ENCODE measurements around the gene PTTG1IP. TPM values are rescaled to one million over a fixed set of nuclear protein-coding genes. Genes with fewer than 3 reads are reported as not detected.

The PTTG1IP gene
- total RNA-seq, 1 donor from 2014 or later, result 295 TPM

- DNase-seq (ENCODE audit: low spot score), result peak; percentile 75
Observed at GRCh38 chr21:44865561-44866280, 7.8 kb downstream of the PTTG1IP start.

- DNase-seq (ENCODE audit: low spot score), result no peak
Observed at GRCh38 chr21:44862869-44863685, 10.4 kb downstream of the PTTG1IP start.

GRCh38 chr21:44858791-44859190, 14.7 kb downstream of the PTTG1IP start:
- no peak for DNase-seq (ENCODE audit: low spot score)

GRCh38 chr21:44858291-44858690, 15.2 kb downstream of the PTTG1IP start:
- no peak for DNase-seq (ENCODE audit: low spot score)

GRCh38 chr21:44857127-44857892, 16.2 kb downstream of the PTTG1IP start:
- no peak for DNase-seq (ENCODE audit: low spot score)

- DNase-seq (ENCODE audit: low spot score), result no peak
Observed at GRCh38 chr21:44856131-44856530, 17.4 kb downstream of the PTTG1IP start.

- no peak for DNase-seq (ENCODE audit: low spot score)
Observed at GRCh38 chr21:44855572-44855971, 17.9 kb downstream of the PTTG1IP start.

- DNase-seq (ENCODE audit: low spot score), result no peak
Observed at GRCh38 chr21:44854664-44855446, 18.6 kb downstream of the PTTG1IP start.

GRCh38 chr21:44854391-44854663, 19.2 kb downstream of the PTTG1IP start:
- DNase-seq (ENCODE audit: low spot score), result no peak

- DNase-seq (ENCODE audit: low spot score), result no peak
Observed at GRCh38 chr21:44853601-44854390, 19.7 kb downstream of the PTTG1IP start.

- no peak for DNase-seq (ENCODE audit: low spot score)
Observed at GRCh38 chr21:44850905-44851657, 22.4 kb downstream of the PTTG1IP start.

- DNase-seq (ENCODE audit: low spot score), result no peak
Observed at GRCh38 chr21:44850208-44850800, 23.2 kb downstream of the PTTG1IP start.

- DNase-seq (ENCODE audit: low spot score), result no peak
Observed at GRCh38 chr21:44849616-44850130, 23.8 kb downstream of the PTTG1IP start.

- no peak for DNase-seq (ENCODE audit: low spot score)
Observed at GRCh38 chr21:44848821-44849521, 24.5 kb downstream of the PTTG1IP start.

- no peak for DNase-seq (ENCODE audit: low spot score)
Observed at GRCh38 chr21:44847261-44848056, 26.0 kb downstream of the PTTG1IP start.

GRCh38 chr21:44846485-44847260, 26.8 kb downstream of the PTTG1IP start:
- peak; percentile 48 for DNase-seq (ENCODE audit: low spot score)

GRCh38 chr21:44846224-44846484, 27.3 kb downstream of the PTTG1IP start:
- no peak for DNase-seq (ENCODE audit: low spot score)
